Fibroblast of villous mesenchyme (primary cell): ENCODE measurements around the gene UNC5A. TPM values are rescaled to one million over a fixed set of nuclear protein-coding genes. Genes with fewer than 3 reads are reported as not detected.

Experiments
- DNase-seq: peaks from one replicate; pipeline ENCODE4 v3.0.0-alpha.2; 2010; ENCODE audit warnings: low read depth
- H3K4me3 ChIP-seq: 2 replicates; pipeline ENCODE4 v1.5.1; 2011; ENCODE audit warnings: low read depth, mild to moderate bottlenecking, low read length
- CTCF ChIP-seq: IDR thresholded peaks from 2 replicates; pipeline ENCODE4 v1.5.1; 2012; ENCODE audit warnings: low read depth, mild to moderate bottlenecking, low read length; ENCODE audit not compliant: insufficient read depth
- total RNA-seq: library from RNA; depleted of rRNA; stranded (reverse); fragments of >200 nt; gene quantifications from 2 replicates; pipeline ENCODE4 v1.2.3, GENCODE V29; 2012

Gene UNC5A
- total RNA-seq, 1 donor, result not detected

- no peak for TF ChIP-seq CTCF
- no peak overlapping the region for H3K4me3 ChIP-seq
- peak; percentile 77 for DNase-seq
Measured at GRCh38 chr5:176784218-176785165, 25.9 kb upstream of the UNC5A start.

GRCh38 chr5:176785184-176786145 is 24.9 kb upstream of the UNC5A start:
- H3K4me3 ChIP-seq, result no peak overlapping the region
- no peak for DNase-seq
- TF ChIP-seq CTCF, result no peak

GRCh38 chr5:176787676-176788075 is 22.7 kb upstream of the UNC5A start:
- DNase-seq, result no peak
- no peak overlapping the region for H3K4me3 ChIP-seq
- TF ChIP-seq CTCF, result no peak

- H3K4me3 ChIP-seq, result no peak overlapping the region
- no peak for TF ChIP-seq CTCF
- DNase-seq, result no peak
Measured at GRCh38 chr5:176788091-176788490, 22.3 kb upstream of the UNC5A start.

GRCh38 chr5:176788941-176789872 is 21.2 kb upstream of the UNC5A start:
- no peak for DNase-seq
- no peak for TF ChIP-seq CTCF
- H3K4me3 ChIP-seq, result no peak overlapping the region
